ENCODE measurements around the gene IGFBP7. TPM values are rescaled to one million over a fixed set of nuclear protein-coding genes. Genes with fewer than 3 reads are reported as not detected.

IGFBP7 gene
- total RNA-seq, 2 experiments from 2014 or later: not detected

GRCh38 chr4:57122959-57123358 is 12.8 kb upstream of the IGFBP7 start:
- H3K27me3 Mint-ChIP-seq: peaks cover 10% of the 10 kb centered on the region
- intact Hi-C loops (cut with micrococcal nuclease): no loop called here
- peaks cover 10% of the 10 kb centered on the region for H3K9me3 Mint-ChIP-seq
- no peak for ATAC-seq
- ChIA-PET POLR2A (no interaction called here), CTCF (no interaction called here)
- H3K36me3 Mint-ChIP-seq (ENCODE audit: low read depth): no peaks in the 10 kb centered on the region
- H3K4me1 Mint-ChIP-seq (ENCODE audit: low read depth): no peaks in the 10 kb centered on the region
- no peak overlapping the region for H3K4me3 Mint-ChIP-seq
- DNase-seq: no peak
- no peak overlapping the region for H3K27ac Mint-ChIP-seq
- no peak for TF ChIP-seq CTCF (IDR thresholded peaks at IDR 0.05)

- Mint-ChIP-seq H3K27ac (no peak overlapping the region), H3K27me3 (peaks cover 22% of the 10 kb centered on the region), H3K4me3 (no peak overlapping the region), H3K36me3 (ENCODE audit: low read depth) (no peaks in the 10 kb centered on the region), H3K9me3 (no peaks in the 10 kb centered on the region), H3K4me1 (ENCODE audit: low read depth) (no peaks in the 10 kb centered on the region)
- POLR2A ChIA-PET: no interaction called here
- no peak for ATAC-seq
- CTCF ChIA-PET: no interaction called here
- no peak for DNase-seq
- no peak for TF ChIP-seq CTCF (IDR thresholded peaks at IDR 0.05)
- intact Hi-C loops (cut with micrococcal nuclease): no loop called here
These were observed 9.0 kb upstream of the IGFBP7 start for GRCh38 chr4:57119054-57119651.

GRCh38 chr4:57117491-57117890 is 7.3 kb upstream of the IGFBP7 start:
- no peak for TF ChIP-seq CTCF (IDR thresholded peaks at IDR 0.05)
- Mint-ChIP-seq H3K4me1 (ENCODE audit: low read depth) (no peaks in the 10 kb centered on the region), H3K4me3 (no peak overlapping the region), H3K27ac (no peak overlapping the region), H3K9me3 (no peaks in the 10 kb centered on the region), H3K27me3 (peaks cover 33% of the 10 kb centered on the region), H3K36me3 (ENCODE audit: low read depth) (no peaks in the 10 kb centered on the region)
- intact Hi-C loops (cut with micrococcal nuclease): no loop called here
- CTCF ChIA-PET: no interaction called here
- POLR2A ChIA-PET: no interaction called here
- ATAC-seq (no peak), DNase-seq (no peak)

- ChIA-PET POLR2A (no interaction called here), CTCF (no interaction called here)
- peaks cover 2% of the 10 kb centered on the region for H3K4me1 Mint-ChIP-seq (ENCODE audit: low read depth)
- no peaks in the 10 kb centered on the region for H3K36me3 Mint-ChIP-seq (ENCODE audit: low read depth)
- no peak overlapping the region for H3K4me3 Mint-ChIP-seq
- no peaks in the 10 kb centered on the region for H3K9me3 Mint-ChIP-seq
- no peak overlapping the region for H3K27ac Mint-ChIP-seq
- ATAC-seq (no peak), DNase-seq (no peak)
- no peak for TF ChIP-seq CTCF (IDR thresholded peaks at IDR 0.05)
- peaks cover 44% of the 10 kb centered on the region for H3K27me3 Mint-ChIP-seq
- intact Hi-C loops (cut with micrococcal nuclease): no loop called here
These were observed 6.1 kb upstream of the IGFBP7 start for GRCh38 chr4:57116245-57116644.

- Mint-ChIP-seq H3K27me3 (peaks cover 52% of the 10 kb centered on the region), H3K36me3 (ENCODE audit: low read depth) (no peaks in the 10 kb centered on the region)
- POLR2A ChIA-PET: no interaction called here
These were observed 4.8 kb upstream of the IGFBP7 start for GRCh38 chr4:57114973-57115372.

More at GRCh38 chr4:57114973-57115372, 4.8 kb upstream of the IGFBP7 start:
- ATAC-seq: no peak
- CTCF ChIA-PET: no interaction called here
- no peak for DNase-seq
- Mint-ChIP-seq H3K4me3 (no peak overlapping the region), H3K27ac (no peak overlapping the region), H3K9me3 (no peaks in the 10 kb centered on the region), H3K4me1 (ENCODE audit: low read depth) (peaks cover 10% of the 10 kb centered on the region)
- intact Hi-C loops (cut with micrococcal nuclease): no loop called here
- TF ChIP-seq CTCF (IDR thresholded peaks at IDR 0.05): no peak

Measured in activated CD8-positive, alpha-beta T cell treated with anti-CD3 and anti-CD28 coated beads for 36 hours (primary cell).